GM08714 (cell line): ENCODE data around the gene PSMA3.
A peak's percentile ranks its signal among the peaks of the same experiment; 100 is the strongest.
"Not testable (repeated sequence)": the region's sequence is repeated elsewhere in the genome, so short reads cannot be mapped to it uniquely, and the experiment has no call there.

ENCODE experiments used
- H3K4me3 ChIP-seq: fragments of 200-500 bp; sonication (Bioruptor generic); 2 replicates; pipeline ENCODE4 v1.5.1; 2014; ENCODE audit warnings: mild to moderate bottlenecking, low read length, inconsistent platforms
- ZNF274 ChIP-seq: IDR thresholded peaks from 2 replicates; pipeline ENCODE4 v1.6.1; 2012; ENCODE audit warnings: mild to moderate bottlenecking, low read depth, low read length

The PSMA3 gene

DNA sequence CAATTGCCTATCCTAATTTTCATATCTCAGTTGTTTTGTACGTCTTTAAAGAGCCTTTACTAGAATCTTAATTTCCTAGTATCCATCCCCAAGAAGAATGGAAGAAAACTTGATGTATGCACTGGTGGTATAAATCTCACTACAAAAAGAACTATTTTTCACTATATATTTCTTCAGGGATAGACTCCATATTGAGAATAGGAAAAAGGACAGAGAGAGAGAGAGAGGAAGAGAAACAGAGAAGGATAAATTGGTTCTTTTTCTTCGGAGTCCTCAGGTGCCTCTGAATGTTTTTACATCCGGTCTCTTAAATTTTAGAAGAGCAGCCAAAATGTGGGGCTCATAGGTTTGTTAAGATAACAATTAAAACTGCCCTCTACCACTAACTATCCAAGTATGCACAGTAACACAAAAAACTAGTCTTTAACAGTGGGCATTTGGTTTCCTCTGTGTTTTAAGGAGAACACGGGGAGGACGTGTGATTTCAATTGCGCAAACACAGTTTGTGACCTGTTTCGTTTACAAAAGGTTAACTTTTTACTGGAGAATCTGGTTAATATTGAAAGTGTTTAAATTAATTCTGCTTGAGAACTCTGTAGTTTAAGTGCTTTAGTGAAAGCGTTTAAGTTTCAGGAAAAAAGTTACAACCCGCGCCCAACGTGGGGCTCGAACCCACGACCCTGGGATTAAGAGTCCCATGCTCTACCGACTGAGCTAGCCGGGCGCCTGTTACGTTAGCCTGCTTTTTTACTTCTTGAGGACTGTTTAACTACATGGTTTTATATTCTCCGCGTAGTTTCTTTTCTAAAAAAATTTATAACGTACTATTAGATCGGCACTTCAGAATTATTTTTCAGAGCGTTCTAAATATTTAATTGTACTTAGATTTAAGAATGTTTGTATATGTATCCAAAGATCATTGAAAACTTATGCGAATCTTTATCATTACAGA, 5.1 kb upstream of the PSMA3 start:
- H3K4me3 ChIP-seq, result peak overlapping the region; percentile 99
- no peak for TF ChIP-seq ZNF274

DNA sequence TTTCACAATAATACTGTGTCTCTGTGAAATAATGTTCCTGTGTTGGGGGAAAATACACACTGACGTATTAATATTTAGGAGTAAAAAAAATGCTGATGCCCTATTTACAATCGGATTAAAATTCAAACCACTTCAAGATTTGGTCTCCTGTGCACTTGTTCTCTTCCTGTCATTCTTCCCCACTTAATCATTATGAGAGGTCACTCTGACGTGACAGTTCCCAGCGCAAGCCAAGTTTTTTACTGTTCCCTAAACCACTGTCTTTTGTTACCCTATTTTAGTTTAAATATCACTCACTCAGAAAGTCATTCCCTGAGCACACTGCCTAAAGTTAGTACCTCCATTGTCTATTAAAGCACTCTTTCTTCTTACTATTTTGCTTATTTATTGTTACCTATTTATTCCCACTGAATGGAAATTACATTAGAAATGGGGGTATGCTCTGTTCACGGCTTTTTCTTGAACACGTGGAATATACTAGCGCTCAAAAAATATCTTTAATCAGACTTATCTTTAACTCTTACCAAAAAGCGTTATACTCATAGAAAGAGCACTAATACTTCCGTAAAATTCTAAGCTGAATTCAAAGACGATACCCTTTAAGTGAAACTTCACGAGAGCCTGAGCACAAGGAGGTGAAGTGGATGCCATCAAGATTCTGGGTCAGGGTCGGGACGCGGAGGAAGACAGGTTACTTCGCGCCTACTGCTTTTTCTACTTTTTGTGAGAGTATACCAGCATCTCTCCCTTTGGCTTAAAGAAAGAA, 670 bp upstream of the PSMA3 start:
- peak overlapping the region; percentile 99 for H3K4me3 ChIP-seq
- TF ChIP-seq ZNF274, result no peak

DNA sequence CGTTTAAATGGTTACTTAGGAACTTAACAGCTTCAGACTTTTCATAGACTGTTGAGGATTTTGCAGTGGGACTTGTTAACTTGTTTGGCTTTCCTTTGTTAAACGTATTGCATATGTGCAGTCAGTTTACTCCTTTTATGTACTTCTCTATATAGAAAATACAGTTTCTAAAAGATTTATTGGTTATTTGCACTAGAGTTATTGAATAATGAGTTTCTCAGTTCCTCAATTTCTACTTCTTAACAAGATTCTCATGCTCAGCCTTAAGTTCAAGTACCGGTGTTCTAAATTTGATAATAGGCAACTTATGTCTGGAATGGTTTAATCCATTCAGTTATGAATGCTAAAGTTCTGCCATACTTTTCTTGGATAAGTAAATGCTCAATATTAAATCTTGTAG, 919 bp downstream of the PSMA3 start:
- H3K4me3 ChIP-seq, result peak overlapping the region; percentile 77
- TF ChIP-seq ZNF274, result no peak

DNA sequence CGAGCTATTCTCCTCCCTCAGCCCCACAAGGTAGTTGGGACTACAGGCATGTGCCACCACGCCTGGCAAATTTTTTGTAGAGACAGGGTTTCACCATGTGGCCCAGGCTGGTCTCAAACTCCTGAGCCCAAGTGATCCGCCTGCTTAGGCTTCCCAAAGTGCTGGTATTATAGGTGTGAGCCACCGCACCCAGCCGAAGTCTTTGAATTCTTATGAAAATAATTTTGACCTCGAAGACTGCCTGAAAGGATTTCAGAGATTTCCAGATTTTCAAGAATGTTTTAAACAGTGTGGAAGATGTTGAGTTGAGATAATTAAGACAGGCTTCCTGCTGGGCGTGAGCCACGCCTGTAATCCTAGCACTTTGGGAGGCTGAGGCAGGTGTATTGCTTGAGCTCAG, 5.0 kb downstream of the PSMA3 start:
- H3K4me3 ChIP-seq, result no peak overlapping the region
- no peak for TF ChIP-seq ZNF274

DNA sequence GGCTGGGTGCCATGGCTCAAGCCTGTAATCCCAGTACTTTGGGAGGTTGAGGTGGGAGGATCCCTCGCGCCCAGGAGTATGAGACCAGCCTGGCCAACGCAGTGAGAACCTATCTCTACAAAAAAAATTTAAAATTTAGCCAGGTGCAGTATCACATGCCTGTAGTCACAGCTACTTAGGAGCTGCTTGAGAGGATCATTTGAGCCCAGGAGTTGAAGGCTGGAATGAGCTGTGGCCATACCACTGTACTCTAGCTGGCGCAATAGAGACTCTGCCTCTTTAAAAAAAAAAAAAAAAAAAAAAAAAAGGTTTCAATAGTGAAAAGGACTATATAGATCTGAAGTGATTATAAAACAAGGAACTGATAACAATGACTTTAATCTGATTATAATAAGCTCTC, 13.5 kb downstream of the PSMA3 start:
- no peak overlapping the region for H3K4me3 ChIP-seq
- no peak for TF ChIP-seq ZNF274

DNA sequence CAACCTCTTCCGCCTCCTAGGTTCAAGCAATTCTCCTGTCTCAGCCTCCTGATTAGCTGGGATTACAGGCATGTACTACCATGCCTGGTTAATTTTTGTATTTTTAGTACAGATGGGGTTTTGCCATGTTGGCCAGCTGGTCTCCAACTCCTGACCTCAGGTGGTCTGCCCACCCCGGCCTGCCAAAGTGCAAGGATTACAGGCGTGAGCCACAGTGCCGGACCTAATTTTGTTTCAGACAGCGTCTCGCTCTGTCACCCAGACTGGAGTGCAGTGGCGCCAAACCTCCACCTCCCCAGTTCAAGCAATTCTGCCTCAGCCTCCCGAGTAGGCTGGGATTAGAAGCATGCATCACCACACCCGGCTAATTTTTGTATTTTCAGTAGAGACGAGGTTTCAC, 17.4 kb downstream of the PSMA3 start:
- H3K4me3 ChIP-seq, result not testable (repeated sequence)

DNA sequence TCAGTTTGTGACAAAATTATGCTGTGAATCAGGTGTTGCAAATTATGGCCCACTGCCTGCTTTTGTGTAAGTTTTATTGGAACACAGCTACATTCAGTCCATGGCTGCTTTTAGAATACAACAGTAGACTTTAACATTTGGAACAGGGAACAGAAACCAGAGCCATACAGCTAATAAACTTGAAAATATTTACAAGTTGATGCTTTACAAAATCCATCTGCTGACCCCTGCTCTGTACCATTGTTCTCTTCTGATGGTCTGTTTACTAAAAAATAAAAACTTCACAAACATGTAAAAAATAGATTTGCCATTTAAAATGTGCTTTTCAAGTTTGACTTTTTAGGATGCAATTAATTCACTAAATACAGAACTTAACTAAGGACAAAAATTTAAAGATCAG, 20.8 kb downstream of the PSMA3 start:
- TF ChIP-seq ZNF274, result no peak
- H3K4me3 ChIP-seq, result no peak overlapping the region

DNA sequence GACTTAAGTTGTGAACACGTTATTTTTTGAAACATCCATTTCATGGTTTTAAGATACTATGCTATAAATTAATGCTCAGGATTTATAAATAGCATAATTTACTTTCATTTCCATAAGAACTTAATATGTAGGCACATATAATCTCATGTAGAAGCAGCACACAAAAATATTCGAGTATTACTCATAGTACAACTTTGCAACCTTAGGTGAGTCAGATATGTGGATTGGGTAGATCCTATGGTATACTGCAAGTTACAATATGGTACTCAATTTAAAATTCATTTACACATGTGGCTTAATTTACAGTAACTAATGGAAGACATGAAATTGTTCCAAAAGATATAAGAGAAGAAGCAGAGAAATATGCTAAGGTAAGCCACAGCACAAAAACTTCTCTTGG, 26.0 kb downstream of the PSMA3 start:
- TF ChIP-seq ZNF274, result no peak
- H3K4me3 ChIP-seq, result no peak overlapping the region

DNA sequence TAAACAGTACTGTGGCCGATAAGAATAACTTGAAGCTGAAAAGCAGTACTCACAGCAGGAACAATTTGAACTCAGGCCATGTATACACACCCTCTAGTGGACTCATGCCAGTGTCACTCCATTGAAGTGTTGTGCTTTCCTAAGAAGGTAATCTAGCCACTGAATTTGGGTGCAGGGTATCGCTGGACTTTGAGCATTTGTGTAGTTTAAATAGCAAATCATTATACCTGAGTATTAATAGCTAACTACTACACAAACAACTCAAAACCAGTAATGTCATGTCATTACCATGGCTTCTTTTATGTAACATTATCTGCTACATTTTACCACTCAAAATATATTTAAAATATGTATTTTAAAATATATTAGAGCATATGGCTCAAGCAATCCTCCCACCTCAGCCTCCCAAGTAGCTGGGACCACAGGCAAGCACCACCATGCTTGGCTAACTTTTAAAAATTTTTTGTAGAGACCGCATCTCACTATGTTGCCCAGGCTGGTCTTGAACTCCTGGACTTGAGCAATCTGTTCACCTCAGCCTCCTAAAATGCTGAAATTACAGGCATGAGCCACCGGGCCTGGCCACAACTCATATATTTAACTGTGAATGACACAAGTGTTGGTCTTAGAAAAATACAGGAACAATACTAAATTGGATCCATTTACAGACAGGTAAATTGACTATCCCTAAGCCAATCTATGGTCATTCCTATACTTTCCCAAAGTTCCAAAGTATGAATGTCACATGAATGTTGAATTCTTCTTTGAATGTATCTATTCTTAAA, 28.1 kb downstream of the PSMA3 start:
- H3K4me3 ChIP-seq, result no peak overlapping the region
- TF ChIP-seq ZNF274, result no peak

DNA sequence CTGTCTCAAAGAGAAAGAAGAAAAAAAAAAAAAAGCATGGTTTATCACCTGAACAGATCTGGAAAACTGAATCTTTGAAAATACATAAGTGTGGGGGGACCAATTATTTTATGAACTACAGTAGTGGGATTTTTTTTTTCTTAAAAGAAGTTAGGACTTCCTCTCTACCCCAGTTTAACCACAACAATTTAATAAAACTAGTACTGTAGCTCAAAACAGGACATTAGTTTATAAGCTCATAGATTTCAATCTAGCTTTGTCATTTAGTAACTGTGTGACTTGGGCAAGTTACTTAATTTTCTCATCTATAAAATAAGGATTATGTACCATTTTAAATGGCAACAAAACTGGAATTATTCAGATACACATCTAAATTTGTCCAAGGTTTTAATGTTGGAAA, 30.2 kb downstream of the PSMA3 start:
- no peak overlapping the region for H3K4me3 ChIP-seq
- TF ChIP-seq ZNF274, result no peak

DNA sequence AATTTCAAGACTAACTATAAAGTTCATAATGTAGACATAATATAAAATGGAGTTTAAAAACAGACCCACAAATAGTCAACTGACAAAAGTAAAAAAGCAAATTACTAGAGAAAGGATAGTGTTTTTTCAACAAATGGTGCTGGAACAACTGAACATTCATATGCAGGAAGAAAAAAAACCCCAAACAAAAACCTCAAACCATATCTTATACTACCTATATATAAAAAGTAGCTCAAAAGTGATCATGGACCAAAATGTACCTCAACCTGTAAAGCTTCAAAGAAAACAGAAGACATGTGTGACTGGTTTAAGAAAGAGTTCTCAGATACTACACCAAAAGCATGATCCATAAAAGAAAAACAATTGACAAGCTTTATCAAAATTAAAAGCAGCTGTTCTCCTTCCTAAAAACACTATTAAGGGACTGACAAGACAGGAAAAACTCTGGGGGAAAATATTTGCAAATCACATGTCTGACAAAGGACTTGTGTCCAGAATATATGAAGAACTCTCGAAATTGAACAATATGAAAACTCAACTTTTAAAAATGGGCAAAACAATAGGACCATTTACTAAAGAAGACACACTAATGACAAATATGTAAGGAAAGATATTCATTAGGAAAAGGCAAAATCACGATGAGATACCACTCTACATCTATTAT, 31.0 kb downstream of the PSMA3 start:
- no peak overlapping the region for H3K4me3 ChIP-seq
- no peak for TF ChIP-seq ZNF274

DNA sequence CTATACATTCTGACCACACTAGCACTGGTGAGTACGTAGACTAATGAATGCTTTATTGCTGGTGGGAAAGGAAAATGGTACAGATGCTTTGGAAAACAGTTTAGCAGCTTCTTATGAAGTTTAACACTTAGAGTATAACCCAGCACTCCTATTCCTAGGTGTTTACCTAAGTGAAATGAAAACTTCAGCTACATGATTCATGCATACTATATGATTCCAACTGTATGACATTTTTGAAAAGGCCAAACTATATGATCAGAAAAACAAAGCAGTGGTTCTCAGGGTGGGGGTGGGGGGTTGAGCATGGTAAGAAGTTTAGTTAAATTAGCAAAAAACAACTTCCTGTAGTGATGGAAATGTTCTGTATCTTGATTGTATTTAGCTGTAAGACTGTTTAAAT, 31.6 kb downstream of the PSMA3 start:
- no peak overlapping the region for H3K4me3 ChIP-seq
- TF ChIP-seq ZNF274, result no peak

DNA sequence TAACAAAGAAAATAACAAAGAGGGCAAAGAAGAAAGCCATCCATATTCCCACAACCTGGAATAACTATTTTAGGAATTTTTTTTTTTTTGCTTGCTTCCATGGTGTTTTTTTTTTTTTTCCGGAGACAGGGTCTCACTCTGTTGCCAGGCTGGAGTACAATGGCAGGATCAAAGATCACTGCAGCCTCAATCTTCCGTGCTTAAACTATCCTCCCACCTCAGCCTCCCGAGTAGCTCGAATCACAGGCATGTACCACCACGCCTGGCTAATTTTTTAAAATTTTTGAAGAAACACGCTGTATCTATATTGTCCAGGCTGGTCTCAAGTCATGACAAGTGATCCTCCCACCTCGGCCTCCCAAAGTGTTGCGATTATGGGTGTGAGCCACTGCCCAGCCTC, 33.5 kb downstream of the PSMA3 start:
- TF ChIP-seq ZNF274, result no peak
- H3K4me3 ChIP-seq, result no peak overlapping the region
